HG03378 (cell line): Measurements from ENCODE around the gene PARL.
"Not testable (repeated sequence)": the region's sequence is repeated elsewhere in the genome, so short reads cannot be mapped to it uniquely, and the experiment has no call there.

Experiments
- ATAC-seq: cut with Tn5 transposase; IDR thresholded peaks from one replicate; pipeline ENCODE4 v1.9.1; 2021; ENCODE audit warnings: mild to moderate bottlenecking, moderate library complexity; ENCODE audit not compliant: unreplicated experiment

PARL gene

DNA sequence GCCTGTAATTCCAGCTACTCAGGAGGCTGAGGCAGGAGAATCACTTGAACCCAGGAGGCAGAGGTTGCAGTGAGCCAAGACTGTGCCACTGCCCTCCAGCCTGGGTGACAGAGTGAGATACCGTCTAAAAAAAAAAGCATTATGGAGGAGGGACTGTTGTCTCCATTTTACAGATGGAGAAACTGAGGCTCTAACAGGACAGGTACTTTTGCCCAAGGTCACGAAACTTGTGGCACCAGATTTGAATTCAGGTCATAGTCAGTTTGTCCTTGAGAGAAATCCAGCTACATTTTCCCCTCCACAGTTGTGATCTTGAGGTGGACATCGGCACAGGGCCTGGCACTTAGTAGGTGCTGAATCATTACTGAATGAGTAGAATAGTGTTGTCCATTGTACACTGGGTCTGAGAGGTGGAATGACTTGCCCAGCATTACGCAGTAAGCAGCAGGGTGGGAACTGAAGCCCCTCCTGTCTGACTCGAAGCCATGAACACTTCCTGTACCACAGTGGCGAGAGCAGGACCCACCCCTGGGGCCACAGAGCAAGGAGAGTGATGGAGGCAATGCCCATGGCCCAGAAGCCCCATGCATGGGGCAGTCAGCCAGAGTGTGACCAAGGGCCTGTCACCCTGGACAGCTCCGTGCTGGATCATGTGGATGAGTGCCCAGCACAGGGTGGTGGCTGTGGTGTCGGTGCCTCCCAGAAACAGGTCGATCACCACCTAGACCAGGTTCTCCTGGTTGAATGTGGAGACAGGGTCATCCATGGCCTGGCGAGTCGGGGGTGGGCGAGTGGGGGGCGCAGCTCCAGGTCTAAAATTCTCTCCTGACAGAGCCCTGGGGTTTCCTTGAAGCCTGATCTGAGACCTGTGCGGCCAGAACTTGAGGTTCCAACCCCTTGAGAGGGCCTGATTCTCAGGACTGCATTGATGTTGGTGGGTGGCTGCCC, 20.4 kb upstream of the PARL start:
- no peak for ATAC-seq

DNA sequence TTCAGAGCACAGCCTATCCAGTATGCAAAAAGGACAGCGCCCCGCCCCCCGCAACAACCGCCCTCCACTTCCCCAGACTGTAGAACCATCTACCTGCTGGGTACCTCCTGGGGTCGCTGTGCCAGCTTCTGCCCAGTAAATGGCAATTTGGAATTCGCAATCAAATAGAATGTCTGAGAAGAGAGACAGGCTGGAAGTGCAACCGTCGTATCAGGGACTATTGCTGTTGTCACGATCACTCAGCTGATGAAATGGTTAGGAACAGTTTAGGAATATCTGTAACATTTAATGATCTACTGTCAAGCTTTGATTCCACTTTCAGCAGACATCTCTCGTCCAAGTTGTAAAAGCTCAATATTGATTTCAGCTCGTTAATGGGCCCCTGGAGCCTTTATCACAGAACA, 13.3 kb upstream of the PARL start:
- no peak for ATAC-seq

DNA sequence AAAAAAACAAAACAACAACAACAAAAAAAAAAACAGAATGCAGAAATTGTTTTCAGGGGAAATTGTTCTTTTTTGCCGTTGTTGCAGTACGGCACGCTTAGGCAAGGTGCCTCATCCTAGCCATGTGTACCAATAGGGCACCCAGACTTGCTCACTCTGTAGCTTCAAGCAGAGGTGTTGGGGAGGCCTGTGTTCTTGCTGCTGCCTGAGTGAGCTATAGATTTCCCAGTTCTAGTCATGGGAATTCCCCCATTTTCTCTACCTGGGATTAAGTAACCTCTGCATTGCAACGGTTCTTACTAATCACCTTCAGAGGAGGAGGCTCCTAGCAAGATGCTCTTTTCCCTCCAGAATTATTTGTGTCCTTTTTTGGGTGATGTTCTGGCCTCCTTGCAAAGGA, 12.9 kb upstream of the PARL start:
- ATAC-seq: no peak

DNA sequence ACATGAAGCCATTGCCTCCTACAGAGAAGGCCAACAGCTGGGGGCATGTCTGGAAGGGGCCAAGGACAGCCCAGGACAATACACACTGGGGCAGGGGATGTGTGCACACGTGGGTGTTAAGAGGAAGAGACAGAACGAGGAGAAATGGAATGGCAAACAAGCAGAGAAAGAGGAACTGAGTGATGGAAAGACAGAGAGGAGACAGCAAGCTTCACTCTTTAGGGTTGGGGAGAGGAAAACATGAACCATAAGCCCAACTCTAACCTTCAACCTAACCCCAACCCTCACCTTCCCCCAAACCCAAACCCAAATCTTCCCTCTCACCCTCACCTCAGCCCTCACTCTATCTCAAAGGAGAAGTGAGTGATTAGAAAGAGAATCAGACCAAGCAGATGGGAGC, 11.9 kb upstream of the PARL start:
- ATAC-seq: no peak

DNA sequence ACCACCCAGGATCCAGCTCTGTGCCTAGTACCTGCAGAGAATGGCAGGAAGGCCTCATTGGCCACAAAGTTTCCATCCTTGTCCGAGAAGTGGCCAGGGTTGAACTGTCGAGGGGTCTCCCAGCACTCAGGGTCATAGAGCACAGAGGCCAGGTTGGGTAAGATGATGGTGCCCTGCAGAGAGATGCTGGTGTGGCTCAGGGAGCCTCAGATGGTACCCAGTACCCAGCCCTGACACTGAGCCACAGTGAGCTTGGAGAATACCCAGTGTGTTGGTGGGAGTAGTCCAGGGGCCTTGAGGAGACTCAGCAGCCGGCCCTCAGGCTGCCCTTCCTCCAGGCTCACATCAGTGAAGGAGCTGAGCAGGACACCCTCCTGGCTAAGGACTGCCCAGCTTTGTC, 11.5 kb upstream of the PARL start:
- no peak for ATAC-seq

DNA sequence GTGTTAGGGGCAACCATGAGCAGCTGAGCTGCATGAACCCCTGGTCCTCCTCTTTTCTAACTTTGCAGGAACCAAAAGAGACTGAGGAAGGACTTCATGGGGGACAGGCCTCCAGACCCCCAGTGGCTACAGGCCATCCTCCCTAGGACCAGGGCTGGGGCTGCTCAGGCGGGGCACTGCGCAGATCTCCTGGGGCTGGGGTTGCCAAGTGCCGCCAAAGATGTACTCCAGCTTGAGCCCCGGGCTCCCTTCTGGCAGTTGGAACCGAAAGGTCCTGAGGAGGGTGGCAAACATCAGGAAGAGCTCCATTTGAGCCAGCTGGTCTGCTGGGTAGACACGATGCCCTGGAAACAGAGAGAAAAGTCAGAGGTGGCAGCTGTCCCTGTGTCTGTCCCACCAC, 11.1 kb upstream of the PARL start:
- no peak for ATAC-seq

DNA sequence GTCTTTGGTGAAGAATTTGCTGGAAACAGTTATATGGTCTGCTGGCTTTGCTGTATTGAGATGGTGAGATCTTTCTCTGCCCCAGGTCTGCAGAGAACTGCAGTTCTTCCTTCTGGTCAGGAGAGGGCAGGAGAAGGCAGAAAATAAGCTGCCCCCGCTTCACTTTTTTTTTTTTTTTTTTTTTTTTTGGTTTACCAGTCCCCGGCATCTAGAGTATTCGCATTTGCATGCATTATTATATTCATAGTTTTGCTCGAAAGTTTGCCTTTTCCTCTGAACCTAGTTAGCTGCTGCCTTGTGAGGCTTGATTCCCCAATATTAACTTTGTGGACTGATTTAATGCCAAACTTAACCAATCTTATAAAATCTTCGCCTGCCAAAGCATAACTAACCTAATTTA, 10.6 kb upstream of the PARL start:
- ATAC-seq: no peak

DNA sequence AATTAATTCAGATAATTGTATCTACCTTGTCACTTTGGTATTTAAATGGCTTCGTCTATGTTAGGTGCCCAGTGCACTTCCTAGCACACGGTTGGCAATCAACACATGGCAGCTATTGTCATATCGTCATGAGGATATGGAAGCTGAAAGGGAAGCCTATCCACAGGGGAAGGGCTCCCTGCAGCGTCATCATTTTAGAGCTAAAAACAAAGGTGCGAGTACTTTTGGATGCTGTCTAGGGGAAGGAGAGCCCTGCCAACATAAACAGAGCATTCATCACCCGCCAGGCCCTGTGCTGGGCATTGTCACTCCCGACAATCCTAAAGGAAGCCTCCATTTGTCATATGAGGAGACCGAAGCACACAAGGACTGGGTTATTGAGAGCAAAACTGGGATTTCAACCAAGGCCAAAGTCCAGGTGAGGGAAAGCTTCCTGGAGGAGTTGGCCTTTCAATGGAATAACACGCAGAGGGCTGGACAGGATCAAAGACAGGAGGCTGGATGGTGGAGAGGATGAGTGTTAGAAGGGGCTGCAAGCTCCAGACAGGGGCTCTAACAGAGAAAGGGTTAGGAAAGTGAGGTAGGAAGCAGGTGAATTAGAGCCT, 8.0 kb upstream of the PARL start:
- no peak for ATAC-seq

DNA sequence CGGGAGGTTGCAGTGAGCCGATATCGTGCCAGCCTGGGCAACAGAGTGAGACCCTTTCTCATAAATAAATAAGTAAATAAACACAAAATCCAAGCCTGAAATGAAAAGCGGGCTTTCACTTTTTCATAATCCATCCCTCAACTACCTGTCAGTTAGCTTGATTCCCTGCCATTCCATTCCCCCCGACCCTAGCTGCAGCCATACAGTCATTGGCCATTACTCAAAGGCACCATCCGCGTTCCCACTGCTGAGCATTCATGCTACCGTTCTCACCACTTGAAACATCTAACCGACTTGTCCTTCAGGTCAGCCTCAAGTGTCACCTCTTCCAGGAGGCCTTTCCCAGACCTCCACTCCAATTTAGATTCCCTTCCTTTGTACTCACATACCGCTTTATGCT, 1.1 kb upstream of the PARL start:
- no peak for ATAC-seq

DNA sequence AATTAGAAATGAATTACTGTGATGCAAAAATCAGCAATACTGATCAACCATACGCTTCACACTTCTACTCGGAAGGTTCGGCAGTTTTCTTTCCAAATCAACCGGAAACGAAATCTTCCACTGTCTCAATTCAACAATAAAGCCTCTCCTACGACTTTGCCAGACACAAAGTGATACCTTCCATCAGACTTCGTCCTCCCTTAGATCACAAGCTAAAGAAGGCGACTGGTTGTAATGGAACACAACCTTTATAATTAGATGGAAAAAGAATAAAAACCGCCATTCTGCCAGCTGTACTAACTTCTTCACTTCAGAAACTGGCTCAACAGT, 618 bp downstream of the PARL start:
- ATAC-seq: no peak

DNA sequence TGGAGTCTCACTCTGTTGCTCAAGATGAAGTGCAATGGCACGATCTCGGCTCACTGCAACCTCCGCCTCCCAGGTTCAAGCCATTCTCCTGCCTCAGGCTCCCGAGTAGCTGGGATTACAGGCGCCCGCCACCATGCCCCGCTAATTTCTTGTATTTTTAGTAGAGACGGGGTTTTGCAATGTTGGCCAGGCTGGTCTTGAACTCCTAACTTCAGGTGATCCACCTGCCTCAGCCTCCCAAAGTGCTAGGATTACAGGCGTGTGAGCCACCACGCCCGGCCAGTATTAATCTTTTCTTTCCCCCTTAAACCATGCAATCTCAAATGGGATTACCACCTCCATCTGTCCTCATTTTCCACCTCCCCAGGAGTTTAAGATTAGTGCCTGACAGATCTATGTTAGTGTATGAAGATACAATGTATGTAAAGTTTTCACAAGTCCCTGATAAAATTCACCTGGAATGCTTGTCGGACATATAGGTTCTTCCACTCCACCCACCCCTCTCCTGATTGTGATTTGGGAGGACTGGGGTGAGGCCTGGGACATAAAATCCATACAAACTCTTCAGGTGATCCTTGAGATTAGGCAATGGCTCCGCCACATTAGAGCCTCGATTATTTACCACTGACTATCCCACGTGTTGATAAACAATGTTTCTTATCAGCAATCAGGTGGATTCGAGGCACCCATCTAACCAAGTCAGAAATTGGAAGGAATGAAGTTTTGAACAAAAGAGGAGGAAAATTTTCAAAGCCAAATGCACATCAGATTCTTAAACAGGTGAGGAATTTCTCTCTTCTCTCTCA, 1.2 kb downstream of the PARL start:
- ATAC-seq: no peak

DNA sequence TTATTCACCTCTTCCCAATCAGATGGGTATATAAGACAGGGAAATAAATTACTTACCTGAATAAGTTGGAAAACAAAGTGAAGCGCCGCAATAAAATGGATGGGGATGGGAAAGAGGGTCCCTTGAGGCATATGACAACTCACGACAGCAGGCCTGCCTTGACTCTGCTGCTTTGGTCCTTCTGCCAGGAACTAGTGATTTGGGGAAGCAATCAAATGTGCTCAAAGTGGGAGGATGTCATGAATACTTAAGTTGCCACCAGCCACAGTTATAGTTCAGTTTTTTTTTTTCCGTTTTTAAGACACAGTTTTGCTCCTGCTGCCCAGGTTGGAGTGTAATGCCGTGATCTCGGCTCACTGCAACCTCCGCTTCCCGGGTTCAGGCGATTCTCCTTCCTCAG, 4.6 kb downstream of the PARL start:
- no peak for ATAC-seq

DNA sequence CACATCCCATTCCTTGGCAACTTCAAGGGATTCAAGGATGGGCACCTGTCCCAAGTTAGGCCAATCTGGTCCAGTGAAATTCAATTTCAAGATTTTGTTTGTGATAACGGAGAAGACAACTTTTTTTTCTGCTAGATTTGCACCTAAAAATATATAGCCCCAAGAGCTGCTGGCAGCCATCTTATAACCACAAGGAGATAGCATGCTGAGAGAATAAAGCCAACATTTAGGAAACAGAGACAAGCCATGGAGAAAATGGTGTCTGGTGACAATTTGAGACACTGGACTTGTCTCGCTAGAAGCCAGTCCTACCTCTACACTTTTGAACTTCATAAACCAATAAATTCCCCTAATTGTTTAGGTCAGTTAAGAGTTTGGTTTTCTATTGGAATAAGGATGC, 5.4 kb downstream of the PARL start:
- ATAC-seq: no peak

DNA sequence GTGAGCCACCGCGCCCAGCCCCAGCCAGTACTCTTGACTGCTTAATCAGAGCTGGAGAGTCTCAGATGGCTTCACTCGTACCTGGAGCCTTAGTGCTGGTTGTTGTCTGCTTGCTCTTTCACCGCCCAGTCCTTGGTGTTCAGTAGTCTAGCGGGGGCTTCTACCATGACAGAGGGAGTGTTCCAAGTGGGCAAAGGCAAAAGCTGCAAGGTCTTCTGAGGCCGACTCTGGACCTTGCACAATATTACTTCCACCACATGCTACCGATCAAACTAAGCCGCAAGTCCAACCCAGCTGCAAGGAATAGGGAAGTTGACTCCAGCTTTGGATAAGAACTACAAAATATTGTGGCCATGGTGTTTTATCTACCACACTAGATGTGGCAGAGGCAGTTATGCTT, 6.6 kb downstream of the PARL start:
- ATAC-seq: no peak

DNA sequence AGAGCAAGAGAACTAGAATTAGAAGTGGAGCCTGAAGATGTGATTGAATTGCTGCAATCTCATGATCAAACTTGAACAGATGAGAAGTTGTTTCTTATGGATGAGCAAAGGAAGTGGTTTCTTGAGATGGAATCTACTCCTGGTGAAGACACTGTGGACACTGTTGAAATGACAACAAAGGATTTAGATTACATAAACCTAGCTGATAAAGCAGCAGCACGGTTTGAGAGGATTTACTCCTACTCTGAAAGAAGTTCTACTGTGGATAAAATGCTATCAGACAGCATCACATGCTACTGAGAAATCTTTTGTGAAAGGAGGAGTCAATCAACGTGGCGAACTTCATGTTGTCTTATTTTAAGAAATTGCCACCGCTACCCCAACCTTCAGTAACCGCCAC, 7.5 kb downstream of the PARL start:
- not testable (repeated sequence) for ATAC-seq

DNA sequence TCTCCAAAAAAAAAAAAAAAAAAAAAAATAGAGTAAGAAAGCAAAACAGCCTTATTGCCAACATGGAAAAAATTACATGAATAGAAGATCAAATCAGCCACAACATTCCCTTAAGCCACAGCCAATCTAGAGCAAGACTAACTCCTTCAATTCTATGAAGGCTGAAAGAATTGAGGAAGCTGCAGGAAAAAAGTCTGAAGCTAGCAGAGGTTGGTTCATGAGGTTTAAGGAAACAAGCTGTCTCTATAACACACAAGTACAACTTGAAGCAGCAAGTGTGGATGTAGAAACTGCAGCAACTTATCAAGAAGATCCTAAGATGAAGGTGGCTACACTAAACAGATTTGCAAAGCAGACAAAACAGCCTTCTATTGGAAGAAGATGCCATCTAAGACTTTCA, 9.3 kb downstream of the PARL start:
- ATAC-seq: no peak

DNA sequence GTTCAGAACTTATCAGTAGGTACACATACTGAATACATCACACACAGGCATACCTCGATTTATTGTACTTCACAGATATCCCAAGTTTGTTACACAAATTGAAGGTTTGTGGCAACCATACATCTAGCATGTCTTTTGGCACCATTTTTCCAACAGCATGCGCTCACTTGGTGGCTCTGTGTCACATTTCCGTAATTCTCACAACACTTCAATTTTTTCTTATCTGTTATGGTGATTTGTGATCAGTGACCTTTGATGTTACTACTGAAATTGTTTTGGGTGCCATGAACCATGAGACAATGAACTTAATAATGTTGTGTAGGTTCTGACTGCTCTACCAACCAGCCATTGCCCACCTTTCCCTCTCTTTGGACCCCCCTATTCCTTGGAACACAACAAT, 10.8 kb downstream of the PARL start:
- no peak for ATAC-seq

DNA sequence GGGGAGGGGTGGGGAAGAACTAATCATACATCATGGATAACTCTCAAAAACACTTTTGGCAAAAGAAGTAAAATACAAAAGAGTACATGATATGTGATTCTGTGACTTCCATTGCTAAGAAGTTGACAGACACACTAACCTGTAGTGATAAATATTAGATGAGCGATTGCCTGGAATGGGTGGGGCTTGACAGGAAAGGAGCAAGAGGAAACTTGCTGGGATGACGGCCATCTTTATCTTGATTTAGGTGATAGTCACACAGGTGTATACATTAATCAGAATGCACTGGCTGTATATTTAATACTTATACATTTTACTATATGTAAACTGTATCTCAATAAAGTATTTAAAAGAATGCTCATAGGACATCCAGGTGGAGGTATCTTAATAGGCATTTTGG, 13.1 kb downstream of the PARL start:
- no peak for ATAC-seq

DNA sequence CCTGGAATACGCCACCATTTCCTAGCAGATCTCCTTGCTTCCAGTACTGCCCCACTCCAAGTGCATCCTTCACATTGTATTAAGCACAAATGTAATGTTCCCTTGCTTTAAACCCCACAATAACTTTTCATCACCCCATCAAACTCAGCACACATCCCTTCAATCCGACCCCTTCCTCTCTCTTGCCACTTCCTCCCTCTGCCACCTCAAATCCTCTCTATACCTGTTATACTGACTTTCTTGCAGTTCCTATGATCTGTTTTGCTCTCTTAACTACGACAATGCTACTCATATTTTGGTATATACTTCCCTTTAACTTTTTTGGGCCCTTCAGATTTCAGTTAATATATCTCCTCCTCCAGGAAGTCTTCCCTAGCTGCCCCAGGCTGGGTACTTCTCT, 14.1 kb downstream of the PARL start:
- ATAC-seq: no peak

DNA sequence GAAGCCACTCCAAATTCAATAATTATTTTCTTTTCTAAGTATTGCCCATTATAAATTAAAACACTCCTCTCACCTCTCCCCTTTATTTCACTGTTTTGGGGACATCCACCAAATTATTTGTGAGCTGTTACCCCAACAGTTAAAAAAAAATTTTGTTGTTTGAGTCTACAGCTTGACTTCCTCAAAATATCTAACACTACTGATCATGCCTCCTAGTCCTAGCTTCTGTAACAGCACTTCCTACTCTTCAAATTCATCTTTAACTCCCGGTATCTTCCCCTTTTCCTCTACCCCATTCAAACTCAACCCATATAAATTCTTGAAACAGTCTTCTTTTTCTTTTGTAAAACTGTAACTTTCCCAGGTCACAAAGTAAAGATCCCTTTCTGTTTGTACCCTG, 15.9 kb downstream of the PARL start:
- no peak for ATAC-seq

DNA sequence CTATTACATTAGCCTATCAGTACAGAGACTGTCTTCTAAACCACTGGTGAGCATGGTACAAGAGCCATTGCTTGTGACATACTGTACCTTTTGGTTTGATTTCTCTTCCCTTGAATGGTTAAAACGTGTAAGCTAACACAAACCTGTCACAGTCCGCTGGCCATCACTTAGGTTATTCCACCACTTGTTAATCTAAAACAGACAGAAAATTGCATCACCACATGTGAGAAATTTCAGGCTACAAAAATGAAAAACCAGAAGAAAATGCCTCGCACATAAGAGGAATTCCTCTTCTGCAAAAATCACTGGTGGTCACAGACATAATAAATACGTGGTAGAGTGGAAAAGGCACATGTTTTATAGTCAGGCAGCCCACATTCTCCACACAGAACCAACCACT, 22.1 kb downstream of the PARL start:
- no peak for ATAC-seq

DNA sequence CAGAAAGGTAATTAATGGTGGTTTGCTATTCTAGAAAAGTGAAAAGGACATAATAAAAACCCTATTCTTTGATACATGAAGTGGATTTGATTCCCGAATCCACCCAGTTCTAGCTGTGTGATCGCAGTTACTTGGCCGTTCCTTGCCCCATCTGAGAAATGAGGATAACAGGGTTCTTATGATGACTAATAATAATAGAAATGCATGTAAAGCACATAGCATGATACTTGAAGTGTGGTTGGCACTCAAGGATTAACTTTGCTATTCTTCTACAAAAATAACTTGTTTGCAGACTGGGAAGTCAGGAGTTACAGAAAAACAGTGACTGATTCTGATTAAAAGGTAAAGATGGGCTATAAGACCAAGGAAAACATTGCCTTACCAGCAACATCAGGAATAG, 26.8 kb downstream of the PARL start:
- ATAC-seq: no peak
